Lower leg skin (tissue), 3 donors: ENCODE results near the gene UNKL.

Source experiments
- POLR2A ChIP-seq, 2 donors: fragments of 450-650 bp; IDR thresholded peaks; one replicate each; pipeline ENCODE4 v1.6.1; 2016 to 2017; ENCODE audit warnings: antibody characterized with exemption in 2 of 2, mild to moderate bottlenecking in 1 of 2, moderate library complexity in 1 of 2
- TF ChIP-seq, protein P1 (sequence below), 3 donors: fragments of 450-650 bp; IDR thresholded peaks; one replicate each; pipeline ENCODE4 v1.5.1; 2016; ENCODE audit warnings: antibody characterized with exemption in 3 of 3, mild to moderate bottlenecking in 3 of 3, moderate library complexity in 2 of 3

DNA sequence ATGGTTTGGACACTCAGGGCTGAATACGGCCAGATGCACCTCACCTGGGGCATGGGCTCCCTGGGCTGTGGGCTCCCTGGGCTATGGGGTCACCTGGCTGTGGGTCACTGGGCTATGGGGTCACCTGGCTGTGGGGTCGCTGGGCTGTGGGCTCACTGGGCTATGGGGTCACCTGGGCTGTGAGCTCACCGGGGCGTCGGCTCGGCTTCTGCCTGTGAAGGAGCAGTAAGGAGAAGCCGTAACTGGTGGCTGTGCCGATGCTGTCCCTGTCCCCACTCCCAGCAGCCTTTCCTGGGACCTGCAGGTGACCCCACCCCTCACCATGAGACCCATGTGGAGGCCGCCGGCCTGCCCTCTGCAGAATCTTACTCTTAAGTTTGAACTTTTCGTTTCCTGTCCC, 14.5 kb upstream of the UNKL start:
- TF ChIP-seq, protein P1, sequence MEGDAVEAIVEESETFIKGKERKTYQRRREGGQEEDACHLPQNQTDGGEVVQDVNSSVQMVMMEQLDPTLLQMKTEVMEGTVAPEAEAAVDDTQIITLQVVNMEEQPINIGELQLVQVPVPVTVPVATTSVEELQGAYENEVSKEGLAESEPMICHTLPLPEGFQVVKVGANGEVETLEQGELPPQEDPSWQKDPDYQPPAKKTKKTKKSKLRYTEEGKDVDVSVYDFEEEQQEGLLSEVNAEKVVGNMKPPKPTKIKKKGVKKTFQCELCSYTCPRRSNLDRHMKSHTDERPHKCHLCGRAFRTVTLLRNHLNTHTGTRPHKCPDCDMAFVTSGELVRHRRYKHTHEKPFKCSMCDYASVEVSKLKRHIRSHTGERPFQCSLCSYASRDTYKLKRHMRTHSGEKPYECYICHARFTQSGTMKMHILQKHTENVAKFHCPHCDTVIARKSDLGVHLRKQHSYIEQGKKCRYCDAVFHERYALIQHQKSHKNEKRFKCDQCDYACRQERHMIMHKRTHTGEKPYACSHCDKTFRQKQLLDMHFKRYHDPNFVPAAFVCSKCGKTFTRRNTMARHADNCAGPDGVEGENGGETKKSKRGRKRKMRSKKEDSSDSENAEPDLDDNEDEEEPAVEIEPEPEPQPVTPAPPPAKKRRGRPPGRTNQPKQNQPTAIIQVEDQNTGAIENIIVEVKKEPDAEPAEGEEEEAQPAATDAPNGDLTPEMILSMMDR (IDR thresholded peaks at IDR 0.05) = no peak
- TF ChIP-seq POLR2A (IDR thresholded peaks at IDR 0.05) = no peak
